DOHH2 (cell line): ENCODE data around the gene MOGAT1.

ENCODE experiments used
- EZH2phosphoT487 ChIP-seq: fragments of 200-600 bp; sonication (generic); IDR thresholded peaks from 2 replicates; pipeline ENCODE4 v1.6.1; 2017; ENCODE audit warnings: borderline replicate concordance, mild to moderate bottlenecking, antibody characterized with exemption, low read length, moderate library complexity, mixed read lengths
- TF ChIP-seq, protein P1 (sequence below): fragments of 200-600 bp; sonication (generic); IDR thresholded peaks from one replicate; pipeline ENCODE4 v1.5.1; 2014; ENCODE audit warnings: antibody characterized with exemption, mild to moderate bottlenecking, low read depth, low read length; ENCODE audit not compliant: poor library complexity, severe bottlenecking

DNA sequence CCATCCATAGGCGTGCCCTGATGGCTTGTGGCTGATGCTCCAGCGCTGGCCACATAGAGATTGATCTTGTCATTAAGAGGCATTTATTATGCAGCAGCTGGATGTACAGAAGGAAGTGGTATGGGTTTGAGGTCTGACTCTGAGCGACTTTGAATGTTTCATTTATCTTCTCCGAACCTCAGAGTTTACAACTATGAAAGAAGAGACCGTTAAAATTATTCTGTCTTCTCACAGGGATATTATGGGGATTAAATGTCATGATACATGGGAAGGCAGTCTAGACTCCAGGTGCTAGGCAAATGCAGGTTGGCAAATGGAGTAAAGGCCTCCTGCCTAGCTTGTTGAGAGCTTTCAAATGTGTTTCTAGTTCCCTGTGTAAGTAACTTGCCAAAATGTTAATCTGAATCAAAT is 30.3 kb downstream of the MOGAT1 start:
- TF ChIP-seq, protein P1, sequence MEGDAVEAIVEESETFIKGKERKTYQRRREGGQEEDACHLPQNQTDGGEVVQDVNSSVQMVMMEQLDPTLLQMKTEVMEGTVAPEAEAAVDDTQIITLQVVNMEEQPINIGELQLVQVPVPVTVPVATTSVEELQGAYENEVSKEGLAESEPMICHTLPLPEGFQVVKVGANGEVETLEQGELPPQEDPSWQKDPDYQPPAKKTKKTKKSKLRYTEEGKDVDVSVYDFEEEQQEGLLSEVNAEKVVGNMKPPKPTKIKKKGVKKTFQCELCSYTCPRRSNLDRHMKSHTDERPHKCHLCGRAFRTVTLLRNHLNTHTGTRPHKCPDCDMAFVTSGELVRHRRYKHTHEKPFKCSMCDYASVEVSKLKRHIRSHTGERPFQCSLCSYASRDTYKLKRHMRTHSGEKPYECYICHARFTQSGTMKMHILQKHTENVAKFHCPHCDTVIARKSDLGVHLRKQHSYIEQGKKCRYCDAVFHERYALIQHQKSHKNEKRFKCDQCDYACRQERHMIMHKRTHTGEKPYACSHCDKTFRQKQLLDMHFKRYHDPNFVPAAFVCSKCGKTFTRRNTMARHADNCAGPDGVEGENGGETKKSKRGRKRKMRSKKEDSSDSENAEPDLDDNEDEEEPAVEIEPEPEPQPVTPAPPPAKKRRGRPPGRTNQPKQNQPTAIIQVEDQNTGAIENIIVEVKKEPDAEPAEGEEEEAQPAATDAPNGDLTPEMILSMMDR, result no peak
- TF ChIP-seq EZH2phosphoT487, result no peak
